A673 (cell line): ENCODE data around the gene PPP2R5C. TPM values are rescaled to one million over a fixed set of nuclear protein-coding genes. Genes with fewer than 3 reads are reported as not detected.
A peak's percentile ranks its signal among the peaks of the same experiment; 100 is the strongest.
"Not testable (repeated sequence)": the region's sequence is repeated elsewhere in the genome, so short reads cannot be mapped to it uniquely, and the experiment has no call there.

ENCODE experiments used
- BruUV-seq: library from RNA; stranded (reverse); fragments of 400-500 nt; replicated peaks from 2 replicates; lab custom pipeline; 2021; lab: Mats Ljungman, UMichigan
- CTCF ChIA-PET: fragments of 300-600 bp; sonication (Branson Sonifier 250); formaldehyde crosslinking; loops from one replicate; lab custom pipeline; 2022; ENCODE audit warnings: antibody characterized with exemption; lab: Charles Lee
- POLR2A ChIA-PET: fragments of 300-600 bp; sonication (Branson Sonifier 250); formaldehyde crosslinking; loops from one replicate; lab custom pipeline; 2022; ENCODE audit warnings: antibody characterized with exemption; ENCODE audit not compliant: low non-redundant PET; lab: Charles Lee
- DNase-seq: peaks from one replicate; pipeline ENCODE4 v3.0.0-alpha.2; 2015; ENCODE audit warnings: low spot score
- H3K27ac ChIP-seq: fragments of 200-600 bp; sonication (generic); 2 replicates; pipeline ENCODE4 v1.5.1; 2016; ENCODE audit warnings: mixed run types, low read depth, mild to moderate bottlenecking, mixed read lengths, antibody characterized with exemption, low read length; ENCODE audit not compliant: poor library complexity, severe bottlenecking
- H3K27me3 ChIP-seq: fragments of 200-600 bp; sonication (generic); replicated peaks from 2 replicates; pipeline ENCODE4 v1.6.1; 2017; ENCODE audit warnings: mixed run types, low read depth, mild to moderate bottlenecking, mixed read lengths, antibody characterized with exemption, low read length; ENCODE audit not compliant: insufficient read depth, poor library complexity
- H3K36me3 ChIP-seq: fragments of 200-600 bp; sonication (generic); 2 replicates; pipeline ENCODE4 v1.6.1; 2016; ENCODE audit warnings: mixed run types, mild to moderate bottlenecking, mixed read lengths, antibody characterized with exemption, low read length; ENCODE audit not compliant: insufficient read depth, poor library complexity, severe bottlenecking
- H3K4me1 ChIP-seq: fragments of 200-600 bp; sonication (generic); 2 replicates; pipeline ENCODE4 v1.6.1; 2017; ENCODE audit warnings: mixed run types, mild to moderate bottlenecking, mixed read lengths, antibody characterized with exemption, low read length; ENCODE audit not compliant: insufficient read depth, poor library complexity, severe bottlenecking
- H3K4me3 ChIP-seq: fragments of 200-600 bp; sonication (generic); 2 replicates; pipeline ENCODE4 v1.5.1; 2016; ENCODE audit warnings: low read depth, mixed run types, mild to moderate bottlenecking, mixed read lengths, low read length; ENCODE audit not compliant: poor library complexity, severe bottlenecking
- H3K9me3 ChIP-seq: fragments of 200-600 bp; sonication (generic); 2 replicates; pipeline ENCODE4 v1.6.1; 2016; ENCODE audit warnings: mixed run types, low read depth, mild to moderate bottlenecking, mixed read lengths, antibody characterized with exemption, low read length; ENCODE audit not compliant: poor library complexity, severe bottlenecking
- EZH2 ChIP-seq: fragments of 200-600 bp; sonication (generic); IDR thresholded peaks from 2 replicates; pipeline ENCODE4 v1.6.1; 2017; ENCODE audit warnings: borderline replicate concordance, low read depth, mild to moderate bottlenecking, mixed read lengths, antibody characterized with exemption, low read length; ENCODE audit not compliant: poor library complexity, severe bottlenecking
- intact Hi-C: fragments of 100-400 bp; cut with micrococcal nuclease; formaldehyde crosslinking; loops from one replicate; pipeline ENCODE4 v1.10.0; 2022; ENCODE audit not compliant: unreplicated experiment
- total RNA-seq: library from RNA; stranded (reverse); gene quantifications from 2 replicates; pipeline ENCODE4 v1.2.3, GENCODE V29; 2021
- TF ChIP-seq, protein P1 (sequence below): fragments of 300-800, 200-600 bp; sonication (generic); conservative IDR thresholded peaks from 2 replicates; pipeline ENCODE4 v1.5.1; 2017; ENCODE audit warnings: low read depth, mild to moderate bottlenecking, antibody characterized with exemption, low read length, moderate library complexity, mixed read lengths

The PPP2R5C gene
- total RNA-seq, 1 experiment from 2014 or later: 113 TPM

DNA sequence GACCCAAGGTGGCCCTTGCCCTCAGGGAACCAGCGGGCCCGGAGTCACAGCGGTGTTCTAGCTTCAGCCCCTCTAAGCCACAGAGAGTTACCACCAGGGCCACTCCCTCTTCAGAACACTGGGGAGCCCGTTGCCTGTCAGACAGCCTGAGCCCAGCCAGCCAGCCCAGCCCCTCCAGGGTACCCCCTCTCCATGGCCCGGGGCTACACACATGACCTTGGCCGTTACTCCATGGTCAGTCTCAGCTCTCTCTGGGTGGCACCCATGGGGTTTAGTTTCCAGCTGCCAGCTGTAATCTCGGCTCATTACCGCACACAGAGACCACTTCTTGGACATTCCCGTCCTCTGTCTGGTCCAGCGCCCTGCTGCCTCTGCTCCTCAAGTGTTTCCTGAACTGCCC is 35.0 kb downstream of the PPP2R5C start:
- no TSS peak for BruUV-seq
- peaks cover 6% of the 10 kb centered on the region for H3K4me1 ChIP-seq
- TF ChIP-seq, protein P1, sequence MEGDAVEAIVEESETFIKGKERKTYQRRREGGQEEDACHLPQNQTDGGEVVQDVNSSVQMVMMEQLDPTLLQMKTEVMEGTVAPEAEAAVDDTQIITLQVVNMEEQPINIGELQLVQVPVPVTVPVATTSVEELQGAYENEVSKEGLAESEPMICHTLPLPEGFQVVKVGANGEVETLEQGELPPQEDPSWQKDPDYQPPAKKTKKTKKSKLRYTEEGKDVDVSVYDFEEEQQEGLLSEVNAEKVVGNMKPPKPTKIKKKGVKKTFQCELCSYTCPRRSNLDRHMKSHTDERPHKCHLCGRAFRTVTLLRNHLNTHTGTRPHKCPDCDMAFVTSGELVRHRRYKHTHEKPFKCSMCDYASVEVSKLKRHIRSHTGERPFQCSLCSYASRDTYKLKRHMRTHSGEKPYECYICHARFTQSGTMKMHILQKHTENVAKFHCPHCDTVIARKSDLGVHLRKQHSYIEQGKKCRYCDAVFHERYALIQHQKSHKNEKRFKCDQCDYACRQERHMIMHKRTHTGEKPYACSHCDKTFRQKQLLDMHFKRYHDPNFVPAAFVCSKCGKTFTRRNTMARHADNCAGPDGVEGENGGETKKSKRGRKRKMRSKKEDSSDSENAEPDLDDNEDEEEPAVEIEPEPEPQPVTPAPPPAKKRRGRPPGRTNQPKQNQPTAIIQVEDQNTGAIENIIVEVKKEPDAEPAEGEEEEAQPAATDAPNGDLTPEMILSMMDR: no peak
- no peak for TF ChIP-seq EZH2
- intact Hi-C loops: no loop called here
- no peaks in the 10 kb centered on the region for H3K9me3 ChIP-seq
- H3K4me3 ChIP-seq: no peak overlapping the region
- DNase-seq: no peak
- no peaks in the 10 kb centered on the region for H3K27me3 ChIP-seq
- ChIA-PET CTCF (interaction anchor here (0.6 kb wide), 1 partner anchor 13 kb away, joined by 14 read pairs; no protein-coding TSS in a partner anchor), POLR2A (no interaction called here)
- H3K36me3 ChIP-seq: no peaks in the 10 kb centered on the region
- H3K27ac ChIP-seq: peak overlapping the region; percentile 46

DNA sequence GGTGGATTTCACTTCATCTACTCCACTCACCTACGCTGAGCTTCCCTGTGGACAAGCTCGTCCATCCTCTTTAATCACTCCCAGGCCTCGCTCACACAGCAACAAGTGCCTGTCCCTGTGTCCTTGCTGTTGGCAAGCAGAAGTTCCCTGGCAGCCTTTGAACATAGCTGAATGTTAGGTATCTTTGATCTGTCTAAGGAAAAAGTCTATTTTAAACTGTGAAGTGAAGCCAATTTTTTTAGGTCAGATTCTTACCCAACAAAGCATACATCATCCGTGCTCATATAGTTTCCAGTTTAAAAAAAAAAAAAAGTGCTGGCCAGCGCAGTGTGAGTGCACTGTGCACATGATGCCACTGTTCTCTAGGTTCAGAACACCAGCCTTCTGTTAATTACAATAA is 36.3 kb downstream of the PPP2R5C start:
- peaks cover 6% of the 10 kb centered on the region for H3K4me1 ChIP-seq
- H3K9me3 ChIP-seq: no peaks in the 10 kb centered on the region
- POLR2A ChIA-PET: no interaction called here
- no peak for DNase-seq
- H3K4me3 ChIP-seq: no peak overlapping the region
- no TSS peak for BruUV-seq
- intact Hi-C loops: no loop called here
- TF ChIP-seq, protein P1: no peak
- no peaks in the 10 kb centered on the region for H3K36me3 ChIP-seq
- H3K27me3 ChIP-seq: no peaks in the 10 kb centered on the region
- CTCF ChIA-PET: no interaction called here
- no peak overlapping the region for H3K27ac ChIP-seq

DNA sequence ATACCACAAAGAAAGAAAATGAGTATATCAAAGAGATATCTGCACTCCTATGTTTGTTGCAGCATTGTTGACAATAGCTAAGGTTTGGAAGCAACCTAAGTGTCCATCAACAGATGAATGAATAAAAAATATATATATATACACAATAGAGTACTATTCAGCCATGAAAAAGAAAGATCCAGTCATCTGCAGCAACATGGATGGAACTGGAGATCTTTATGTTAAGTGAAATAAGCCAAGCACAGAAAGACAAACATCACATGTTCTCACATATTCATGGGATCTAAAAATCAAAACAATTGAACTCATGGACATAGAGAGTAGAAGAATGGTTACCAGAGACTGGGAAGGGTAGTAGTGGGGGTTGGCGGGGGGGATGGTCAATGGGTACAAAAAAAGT is 42.9 kb downstream of the PPP2R5C start:
- DNase-seq, BruUV-seq, H3K9me3 ChIP-seq, H3K27ac ChIP-seq, H3K36me3 ChIP-seq, H3K27me3 ChIP-seq, POLR2A ChIA-PET, CTCF ChIA-PET, intact Hi-C loops, H3K4me3 ChIP-seq, H3K4me1 ChIP-seq: not testable (repeated sequence)

DNA sequence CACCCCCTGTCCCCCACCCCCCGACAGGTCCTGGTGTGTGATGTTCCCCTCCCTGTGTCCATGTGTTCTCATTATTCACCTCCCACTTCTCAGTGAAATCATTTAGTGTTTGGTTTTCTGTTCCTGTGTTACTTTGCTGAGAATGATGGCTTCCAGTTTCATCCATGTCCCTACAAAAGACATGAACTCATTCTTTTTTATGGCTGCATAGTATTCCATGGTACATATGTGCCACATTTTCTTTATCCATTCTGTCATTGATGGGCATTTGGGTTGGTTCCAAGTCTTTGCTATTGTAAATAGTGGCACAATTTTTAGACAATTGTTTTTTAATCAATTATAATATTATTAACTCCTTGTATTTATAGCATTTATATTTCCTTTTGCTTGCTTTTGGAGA is 44.7 kb downstream of the PPP2R5C start:
- BruUV-seq, H3K4me3 ChIP-seq, H3K27ac ChIP-seq, POLR2A ChIA-PET, H3K9me3 ChIP-seq, H3K27me3 ChIP-seq, intact Hi-C loops, H3K36me3 ChIP-seq, CTCF ChIA-PET, DNase-seq, H3K4me1 ChIP-seq: not testable (repeated sequence)
